Left ventricle myocardium inferior (tissue), 1 donor: ENCODE measurements around the gene AGBL5. TPM values are rescaled to one million over a fixed set of nuclear protein-coding genes. Genes with fewer than 3 reads are reported as not detected.

ENCODE experiments used
- DNase-seq: peaks from one replicate; pipeline ENCODE4 v3.0.0-alpha.2; 2020
- H3K27ac ChIP-seq: fragments of 200-600 bp; replicated peaks from 2 replicates; pipeline ENCODE4 v1.8.0; 2021
- H3K27me3 ChIP-seq: fragments of 200-600 bp; 2 replicates; pipeline ENCODE4 v1.8.0; 2021; ENCODE audit warnings: low read depth
- H3K36me3 ChIP-seq: fragments of 200-600 bp; 2 replicates; pipeline ENCODE4 v1.8.0; 2021
- H3K4me1 ChIP-seq: fragments of 200-600 bp; 2 replicates; pipeline ENCODE4 v1.8.0; 2021
- H3K4me3 ChIP-seq: fragments of 200-600 bp; 2 replicates; pipeline ENCODE4 v1.8.0; 2021; ENCODE audit warnings: mild to moderate bottlenecking, moderate library complexity
- H3K9me3 ChIP-seq: fragments of 200-600 bp; replicated peaks from 2 replicates; pipeline ENCODE4 v1.8.0; 2021
- intact Hi-C: fragments of 100-400 bp; cut with micrococcal nuclease; formaldehyde crosslinking; loops from one replicate; pipeline ENCODE4 v1.11.0; 2022
- total RNA-seq: library from RNA; stranded (reverse); fragmentation: NEBNext Ultra II Directional; extraction: Animal tissue kit (Norgen Biotek cat#: 25700); gene quantifications from one replicate; pipeline ENCODE4 v1.2.1, GENCODE V29; 2021
- TF ChIP-seq, protein P1 (sequence below): fragments of 200-600 bp; IDR thresholded peaks from 2 replicates; pipeline ENCODE4 v1.8.0; 2021; ENCODE audit warnings: antibody characterized with exemption, mild to moderate bottlenecking, borderline replicate concordance
- donor health status: DM: no; HTN: yes; CAD: no; lungs with severe emphysema.

AGBL5 gene
- total RNA-seq, 1 donor from 2014 or later = 10.0 TPM

DNA sequence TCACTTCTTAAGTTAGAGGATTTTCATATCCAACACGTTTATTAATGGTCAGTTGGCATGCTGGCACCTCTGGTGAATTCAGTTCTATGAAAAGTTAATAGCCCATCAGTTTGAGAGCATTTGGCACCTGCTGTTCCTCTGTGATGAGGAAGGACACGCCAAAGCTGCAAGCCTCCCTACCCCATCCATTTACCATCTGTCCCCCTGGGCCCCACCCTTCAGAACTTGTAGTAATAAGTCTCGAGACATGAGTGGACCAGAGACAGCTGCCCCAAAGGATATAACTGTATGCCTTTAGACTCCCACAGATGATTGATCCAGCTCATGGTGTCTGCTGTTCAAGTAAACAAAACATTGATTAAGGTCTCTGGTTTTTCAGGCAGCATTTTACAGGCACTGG, 13.7 kb downstream of the AGBL5 start:
- no peak for DNase-seq
- no peaks in the 10 kb centered on the region for H3K9me3 ChIP-seq
- TF ChIP-seq, protein P1, sequence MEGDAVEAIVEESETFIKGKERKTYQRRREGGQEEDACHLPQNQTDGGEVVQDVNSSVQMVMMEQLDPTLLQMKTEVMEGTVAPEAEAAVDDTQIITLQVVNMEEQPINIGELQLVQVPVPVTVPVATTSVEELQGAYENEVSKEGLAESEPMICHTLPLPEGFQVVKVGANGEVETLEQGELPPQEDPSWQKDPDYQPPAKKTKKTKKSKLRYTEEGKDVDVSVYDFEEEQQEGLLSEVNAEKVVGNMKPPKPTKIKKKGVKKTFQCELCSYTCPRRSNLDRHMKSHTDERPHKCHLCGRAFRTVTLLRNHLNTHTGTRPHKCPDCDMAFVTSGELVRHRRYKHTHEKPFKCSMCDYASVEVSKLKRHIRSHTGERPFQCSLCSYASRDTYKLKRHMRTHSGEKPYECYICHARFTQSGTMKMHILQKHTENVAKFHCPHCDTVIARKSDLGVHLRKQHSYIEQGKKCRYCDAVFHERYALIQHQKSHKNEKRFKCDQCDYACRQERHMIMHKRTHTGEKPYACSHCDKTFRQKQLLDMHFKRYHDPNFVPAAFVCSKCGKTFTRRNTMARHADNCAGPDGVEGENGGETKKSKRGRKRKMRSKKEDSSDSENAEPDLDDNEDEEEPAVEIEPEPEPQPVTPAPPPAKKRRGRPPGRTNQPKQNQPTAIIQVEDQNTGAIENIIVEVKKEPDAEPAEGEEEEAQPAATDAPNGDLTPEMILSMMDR = no peak
- H3K27me3 ChIP-seq = no peaks in the 10 kb centered on the region
- no peak overlapping the region for H3K4me3 ChIP-seq
- H3K36me3 ChIP-seq = peaks cover 36% of the 10 kb centered on the region
- peaks cover 36% of the 10 kb centered on the region for H3K4me1 ChIP-seq
- intact Hi-C loops = no loop called here
- H3K27ac ChIP-seq = no peak overlapping the region

DNA sequence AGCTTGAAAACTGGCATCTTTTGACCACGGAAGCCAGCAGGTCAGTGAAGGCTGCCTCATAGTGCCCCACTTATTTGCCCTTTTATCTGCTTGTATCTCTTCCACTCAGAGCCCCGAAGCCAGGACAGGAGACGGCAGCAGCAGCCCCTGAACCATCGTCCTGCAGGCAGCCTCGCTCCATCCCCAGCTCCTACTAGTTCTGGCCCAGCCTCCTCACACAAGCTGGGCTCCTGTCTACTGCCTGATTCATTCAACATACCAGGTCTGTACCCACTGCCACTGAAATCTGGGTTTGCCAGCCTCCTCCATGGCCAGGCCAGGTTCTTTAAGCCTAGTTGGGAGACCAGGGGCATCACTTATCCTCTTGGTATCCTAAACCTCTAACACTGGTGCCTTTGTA, 15.9 kb downstream of the AGBL5 start:
- H3K36me3 ChIP-seq = peaks cover 32% of the 10 kb centered on the region
- peaks cover 55% of the 10 kb centered on the region for H3K4me1 ChIP-seq
- no peak overlapping the region for H3K4me3 ChIP-seq
- no peak overlapping the region for H3K27ac ChIP-seq
- H3K27me3 ChIP-seq = no peaks in the 10 kb centered on the region
- TF ChIP-seq, protein P1 = no peak
- intact Hi-C loops = no loop called here
- no peak for DNase-seq
- H3K9me3 ChIP-seq = no peaks in the 10 kb centered on the region

DNA sequence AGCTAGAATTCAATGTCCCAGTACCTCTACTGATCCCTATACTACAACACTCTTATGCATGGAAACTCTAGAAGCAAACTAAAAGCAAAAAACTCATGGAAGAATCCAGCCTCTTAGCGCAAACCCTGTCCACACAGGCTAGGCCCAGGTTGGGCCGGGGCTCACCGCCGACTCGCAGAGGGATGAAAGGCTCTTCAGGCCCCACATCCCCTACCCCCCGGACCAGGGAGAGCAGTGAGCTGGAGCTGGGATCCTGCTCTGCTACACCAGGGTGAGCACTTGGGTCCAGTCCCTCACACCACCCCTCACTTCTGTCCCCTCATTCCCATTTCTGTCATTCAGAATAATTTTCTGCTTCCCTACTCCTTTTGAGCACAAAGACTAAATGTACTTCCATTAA, 18.0 kb downstream of the AGBL5 start:
- H3K27me3 ChIP-seq = no peaks in the 10 kb centered on the region
- no peak for DNase-seq
- H3K9me3 ChIP-seq = no peaks in the 10 kb centered on the region
- intact Hi-C loops = no loop called here
- H3K4me1 ChIP-seq = peaks cover 62% of the 10 kb centered on the region
- peak overlapping the region; percentile 93 for H3K27ac ChIP-seq
- TF ChIP-seq, protein P1 = no peak
- no peak overlapping the region for H3K4me3 ChIP-seq
- H3K36me3 ChIP-seq = peaks cover 32% of the 10 kb centered on the region

- Histone ChIP-seq H3K9me3 (no peaks in the 10 kb centered on the region), H3K4me1 (peaks cover 69% of the 10 kb centered on the region), H3K27ac (peak overlapping the region; percentile 93), H3K36me3 (peaks cover 32% of the 10 kb centered on the region), H3K4me3 (peak overlapping the region; percentile 94), H3K27me3 (no peaks in the 10 kb centered on the region)
- intact Hi-C loops = no loop called here
- TF ChIP-seq, protein P1 = no peak
- no peak for DNase-seq
These were observed 18.6 kb downstream of the AGBL5 start for GRCh38 chr2:27069961-27070618.

DNA sequence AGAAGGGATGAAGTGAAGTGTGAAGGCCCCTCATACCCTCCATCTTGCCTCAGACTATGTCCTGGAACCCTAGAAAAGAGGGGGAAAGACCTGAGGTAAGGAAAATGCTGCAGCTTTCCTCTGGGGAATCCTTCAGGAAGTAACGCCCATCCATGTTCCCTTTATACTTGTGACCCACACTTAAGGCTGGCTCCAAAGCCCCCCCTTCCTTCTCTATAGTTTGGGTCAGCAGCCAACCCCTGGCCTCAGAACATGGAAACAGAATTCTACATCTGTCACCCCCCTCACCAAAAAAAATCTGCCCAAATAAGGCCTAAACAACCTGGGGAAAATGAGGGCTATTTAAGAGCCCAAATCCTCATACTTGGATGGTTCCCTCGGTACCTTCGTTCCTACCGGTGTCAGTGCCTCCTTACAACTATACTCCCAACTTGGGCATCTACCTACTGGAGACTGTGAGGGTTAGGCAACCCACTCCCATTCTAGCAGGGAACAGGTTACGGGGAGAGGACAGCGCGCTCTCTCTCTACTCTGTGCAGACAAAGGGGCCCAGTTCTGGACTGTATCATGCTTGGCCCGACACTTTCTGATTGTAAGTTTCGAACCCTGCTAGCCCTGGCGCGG, 19.3 kb downstream of the AGBL5 start:
- Histone ChIP-seq H3K9me3 (no peaks in the 10 kb centered on the region), H3K4me3 (peak overlapping the region; percentile 94), H3K36me3 (peaks cover 29% of the 10 kb centered on the region), H3K27me3 (no peaks in the 10 kb centered on the region), H3K4me1 (peaks cover 75% of the 10 kb centered on the region), H3K27ac (peak overlapping the region; percentile 93)
- intact Hi-C loops = no loop called here
- DNase-seq = no peak
- TF ChIP-seq, protein P1 = no peak
